Ovary (tissue), 3 donors: Measurements from ENCODE around the gene KCNK7.

ENCODE experiments used
- CTCF ChIP-seq, 3 donors: fragments of 450-650 bp in 2 of 3; fragments of 200-600 bp in 1 of 3; IDR thresholded peaks; one replicate each; pipeline versions ENCODE4 v1.5.1 to v1.8.0; 2016 to 2022; ENCODE audit warnings: antibody characterized with exemption in 3 of 3, mild to moderate bottlenecking in 1 of 3
- EP300 ChIP-seq: sonication (generic); formaldehyde crosslinking; IDR thresholded peaks from one replicate; pipeline ENCODE4 v1.6.1; 2017; ENCODE audit warnings: antibody characterized with exemption
- POLR2A ChIP-seq: fragments of 450-650 bp; IDR thresholded peaks from one replicate; pipeline ENCODE4 v1.6.1; 2017; ENCODE audit warnings: antibody characterized with exemption, mild to moderate bottlenecking, moderate library complexity
- donor health status: DM: no; HTN: no; CAD: no.

- TF ChIP-seq CTCF (IDR thresholded peaks at IDR 0.05) (no peak), EP300 (no peak), POLR2A (no peak)
Measured at GRCh38 chr11:65615950-65616574, 20.5 kb upstream of the KCNK7 start.
